Measurements from ENCODE around the gene PRKCA.
"Not testable (repeated sequence)": the region's sequence is repeated elsewhere in the genome, so short reads cannot be mapped to it uniquely, and the experiment has no call there.

Gene PRKCA

GRCh38 chr17:66684731-66685130 lies 382.3 kb downstream of the PRKCA start:
- DNase-seq (ENCODE audit: low spot score), result no peak

GRCh38 chr17:66686601-66687000 lies 384.2 kb downstream of the PRKCA start:
- DNase-seq (ENCODE audit: low spot score), result no peak

- DNase-seq (ENCODE audit: low spot score), result no peak
These were observed 385.3 kb downstream of the PRKCA start for GRCh38 chr17:66687570-66688284.

GRCh38 chr17:66689221-66689620 lies 386.8 kb downstream of the PRKCA start:
- DNase-seq (ENCODE audit: low spot score), result no peak

- no peak for DNase-seq (ENCODE audit: low spot score)
These were observed 387.8 kb downstream of the PRKCA start for GRCh38 chr17:66690166-66690565.

- DNase-seq (ENCODE audit: low spot score), result no peak
These were observed 389.4 kb downstream of the PRKCA start for GRCh38 chr17:66691644-66692420.

- DNase-seq (ENCODE audit: low spot score), result no peak
These were observed 389.9 kb downstream of the PRKCA start for GRCh38 chr17:66692421-66692690.

GRCh38 chr17:66695098-66695497 lies 392.7 kb downstream of the PRKCA start:
- no peak for DNase-seq (ENCODE audit: low spot score)

- no peak for DNase-seq (ENCODE audit: low spot score)
These were observed 395.9 kb downstream of the PRKCA start for GRCh38 chr17:66698270-66698669.

- DNase-seq (ENCODE audit: low spot score), result no peak
These were observed 399.0 kb downstream of the PRKCA start for GRCh38 chr17:66701462-66701861.

- DNase-seq (ENCODE audit: low spot score), result no peak
These were observed 399.9 kb downstream of the PRKCA start for GRCh38 chr17:66702106-66702936.

GRCh38 chr17:66704858-66705520 lies 402.6 kb downstream of the PRKCA start:
- no peak for DNase-seq (ENCODE audit: low spot score)

GRCh38 chr17:66706851-66707450 lies 404.5 kb downstream of the PRKCA start:
- DNase-seq (ENCODE audit: low spot score), result no peak

- no peak for DNase-seq (ENCODE audit: low spot score)
These were observed 409.0 kb downstream of the PRKCA start for GRCh38 chr17:66711401-66711800.

GRCh38 chr17:66711881-66712321 lies 409.5 kb downstream of the PRKCA start:
- DNase-seq (ENCODE audit: low spot score), result no peak

- no peak for DNase-seq (ENCODE audit: low spot score)
These were observed 410.0 kb downstream of the PRKCA start for GRCh38 chr17:66712453-66712852.

GRCh38 chr17:66713021-66713532 lies 410.7 kb downstream of the PRKCA start:
- DNase-seq (ENCODE audit: low spot score), result not testable (repeated sequence)

GRCh38 chr17:66713533-66714042 lies 411.2 kb downstream of the PRKCA start:
- no peak for DNase-seq (ENCODE audit: low spot score)

GRCh38 chr17:66714046-66715023 lies 411.9 kb downstream of the PRKCA start:
- no peak for DNase-seq (ENCODE audit: low spot score)

GRCh38 chr17:66715076-66715675 lies 412.8 kb downstream of the PRKCA start:
- no peak for DNase-seq (ENCODE audit: low spot score)
